H9 (cell line): ENCODE results near the gene DPP7. TPM values are rescaled to one million over a fixed set of nuclear protein-coding genes. Genes with fewer than 3 reads are reported as not detected.

ENCODE experiments used
- DNase-seq: peaks from one replicate; pipeline ENCODE4 v3.0.0-alpha.2; 2017
- H2AFZ ChIP-seq: one replicate; pipeline ENCODE4 v1.6.1; 2013; ENCODE audit warnings: mild to moderate bottlenecking, low read length, control low read depth, moderate library complexity
- H2AK5ac ChIP-seq: 2 replicates; pipeline ENCODE4 v1.6.1; 2013; ENCODE audit warnings: low read length, control low read depth, mixed read lengths; ENCODE audit not compliant: insufficient read length
- H2BK120ac ChIP-seq: one replicate; pipeline ENCODE4 v1.6.1; 2013; ENCODE audit warnings: low read depth, mild to moderate bottlenecking, low read length, control low read depth, inconsistent platforms; ENCODE audit not compliant: poor library complexity, severe bottlenecking
- H2BK12ac ChIP-seq: 2 replicates; pipeline ENCODE4 v1.6.1; 2013; ENCODE audit warnings: low read length, control low read depth, mixed read lengths, low read depth; ENCODE audit not compliant: insufficient read length
- H2BK15ac ChIP-seq: 2 replicates; pipeline ENCODE4 v1.6.1; 2013; ENCODE audit warnings: low read depth, low read length, control low read depth
- H2BK20ac ChIP-seq: one replicate; pipeline ENCODE4 v1.6.1; 2013; ENCODE audit warnings: low read depth, mild to moderate bottlenecking, low read length, control low read depth, inconsistent platforms; ENCODE audit not compliant: poor library complexity, severe bottlenecking
- H2BK5ac ChIP-seq: 2 replicates; pipeline ENCODE4 v1.6.1; 2013; ENCODE audit warnings: low read length, control low read depth, mixed read lengths; ENCODE audit not compliant: insufficient read length
- H3K14ac ChIP-seq: 2 replicates; pipeline ENCODE4 v1.6.1; 2013; ENCODE audit warnings: low read length, control low read depth; ENCODE audit not compliant: insufficient read depth
- H3K18ac ChIP-seq: 2 replicates; pipeline ENCODE4 v1.6.1; 2013; ENCODE audit warnings: low read depth, mild to moderate bottlenecking, mixed read lengths, low read length, control low read depth; ENCODE audit not compliant: insufficient read length
- H3K23ac ChIP-seq: 2 replicates; pipeline ENCODE4 v1.6.1; 2013; ENCODE audit warnings: low read length, control low read depth, mixed read lengths, low read depth; ENCODE audit not compliant: insufficient read length
- H3K23me2 ChIP-seq: 2 replicates; pipeline ENCODE4 v1.6.1; 2013; ENCODE audit warnings: low read depth, mild to moderate bottlenecking, mixed read lengths, low read length, control low read depth; ENCODE audit not compliant: insufficient read length, poor library complexity, severe bottlenecking
- H3K27ac ChIP-seq: 2 replicates; pipeline ENCODE4 v1.5.1; 2013; ENCODE audit warnings: low read length, control low read depth, mixed read lengths, low read depth; ENCODE audit not compliant: insufficient read length
- H3K27me3 ChIP-seq: 2 replicates; pipeline ENCODE4 v1.6.1; 2013; ENCODE audit warnings: low read length, control low read depth, inconsistent platforms; ENCODE audit not compliant: insufficient read depth
- H3K4ac ChIP-seq: 2 replicates; pipeline ENCODE4 v1.6.1; 2013; ENCODE audit warnings: low read depth, mild to moderate bottlenecking, control low read depth, inconsistent platforms, low read length, moderate library complexity
- H3K4me1 ChIP-seq: 2 replicates; pipeline ENCODE4 v1.6.1; 2013; ENCODE audit warnings: low read length, control low read depth, inconsistent platforms; ENCODE audit not compliant: insufficient read depth
- H3K4me2 ChIP-seq: 2 replicates; pipeline ENCODE4 v1.6.1; 2013; ENCODE audit warnings: low read length, control low read depth, mixed read lengths; ENCODE audit not compliant: insufficient read length, insufficient read depth
- H3K56ac ChIP-seq: 2 replicates; pipeline ENCODE4 v1.6.1; 2013; ENCODE audit warnings: low read depth, mild to moderate bottlenecking, mixed read lengths, low read length, control low read depth; ENCODE audit not compliant: insufficient read length
- H3K79me1 ChIP-seq: 2 replicates; pipeline ENCODE4 v1.6.1; 2013; ENCODE audit warnings: low read depth, mild to moderate bottlenecking, moderate library complexity, low read length, control low read depth, inconsistent platforms; ENCODE audit not compliant: insufficient read depth, poor library complexity, severe bottlenecking
- H3K79me2 ChIP-seq: 2 replicates; pipeline ENCODE4 v1.6.1; 2013; ENCODE audit warnings: low read length, control low read depth, inconsistent platforms; ENCODE audit not compliant: insufficient read depth
- H3K9ac ChIP-seq: 2 replicates; pipeline ENCODE4 v1.6.1; 2013; ENCODE audit warnings: low read length, control low read depth, mixed read lengths; ENCODE audit not compliant: insufficient read length; ENCODE audit errors: extremely low read depth
- H3K9me3 ChIP-seq: one replicate; pipeline ENCODE4 v1.6.1; 2013; ENCODE audit warnings: low read depth, low read length, inconsistent platforms; ENCODE audit not compliant: control insufficient read depth
- H3T11ph ChIP-seq: one replicate; pipeline ENCODE4 v1.6.1; 2013; ENCODE audit warnings: mild to moderate bottlenecking, low read length, control low read depth, inconsistent platforms
- H4K20me1 ChIP-seq: one replicate; pipeline ENCODE4 v1.6.1; 2013; ENCODE audit not compliant: control insufficient read depth, insufficient read length, insufficient read depth
- H4K5ac ChIP-seq: 2 replicates; pipeline ENCODE4 v1.6.1; 2013; ENCODE audit warnings: low read depth, mild to moderate bottlenecking, mixed read lengths, low read length, control low read depth; ENCODE audit not compliant: insufficient read length
- H4K8ac ChIP-seq: replicated peaks from 2 replicates; pipeline ENCODE4 v1.6.1; 2013; ENCODE audit warnings: low read length, control low read depth, mixed read lengths, low read depth; ENCODE audit not compliant: insufficient read length
- H4K91ac ChIP-seq: 2 replicates; pipeline ENCODE4 v1.6.1; 2013; ENCODE audit warnings: low read depth, mild to moderate bottlenecking, moderate library complexity, mixed read lengths, low read length, control low read depth; ENCODE audit not compliant: insufficient read length
- H3K27ac Mint-ChIP-seq, 3 experiments: 2 replicates in 2 of 3; 3 replicates in 1 of 3; pipeline ENCODE4 v1.8.0; 2020 to 2021; ENCODE audit warnings: mixed read lengths in 3 of 3, mild to moderate bottlenecking in 1 of 3, moderate library complexity in 1 of 3
- H3K27me3 Mint-ChIP-seq: 2 replicates; pipeline ENCODE4 v1.8.0; 2021; ENCODE audit warnings: low read depth, mild to moderate bottlenecking, moderate library complexity, mixed read lengths
- H3K36me3 Mint-ChIP-seq, 3 experiments: 2 replicates in 2 of 3; 3 replicates in 1 of 3; pipeline ENCODE4 v1.8.0; 2020 to 2021; ENCODE audit warnings: low read depth in 3 of 3, mixed read lengths in 3 of 3; ENCODE audit not compliant: insufficient read depth in 1 of 3
- H3K4me1 Mint-ChIP-seq, 2 experiments: 2 replicates each; pipeline ENCODE4 v1.8.0; 2020; ENCODE audit warnings: mixed read lengths in 2 of 2
- H3K4me3 Mint-ChIP-seq, 2 experiments: 2 replicates in 1 of 2; 3 replicates in 1 of 2; pipeline ENCODE4 v1.8.0; 2020 to 2021; ENCODE audit warnings: mild to moderate bottlenecking in 2 of 2, mixed read lengths in 2 of 2, moderate library complexity in 1 of 2
- H3K9me3 Mint-ChIP-seq, 2 experiments: 2 replicates in 1 of 2; 3 replicates in 1 of 2; pipeline ENCODE4 v1.8.0; 2020; ENCODE audit warnings: mild to moderate bottlenecking in 2 of 2, mixed read lengths in 2 of 2, moderate library complexity in 1 of 2
- CTCF ChIP-seq: fragments of 200-600 bp; sonication (generic); conservative IDR thresholded peaks from 3 replicates; pipeline ENCODE4 v1.8.0; 2021; ENCODE audit warnings: antibody characterized with exemption, mild to moderate bottlenecking
- WGBS: extraction: QIAGEN DNeasy Blood & Tissue Kit; methylation state at CpG from one replicate; pipeline ENCODE4 v1.1.7; 2013; ENCODE audit warnings: missing lambda C conversion rate, low lambda C conversion rate, mixed read lengths; ENCODE audit not compliant: insufficient read length; ENCODE audit errors: extremely low coverage; 5-methylcytosine and 5-hydroxymethylcytosine counted together
- total RNA-seq: library from RNA; stranded (reverse); gene quantifications from 2 replicates; pipeline ENCODE4 v1.2.1, GENCODE V29; 2021

DPP7 gene
- total RNA-seq, 1 experiment from 2014 or later: 29.4 TPM

GRCh38 chr9:137160716-137161557, 46.4 kb upstream of the DPP7 start:
- H2AK5ac ChIP-seq: no peak overlapping the region
- peaks cover 27% of the 10 kb centered on the region; the same call in 1 of the 2 replicates for H3K27me3 ChIP-seq
- H2BK12ac ChIP-seq: no peak overlapping the region
- no peak overlapping the region for H3K9ac ChIP-seq
- H3K14ac ChIP-seq: no peak overlapping the region; the same call in 1 of the 2 replicates
- Mint-ChIP-seq H3K27me3 (peaks cover 91% of the 10 kb centered on the region), H3K4me1 (peaks cover 0 to 11% of the 10 kb centered on the region in 2 experiments; a peak in 2 of 4 replicates), H3K4me3 (peak overlapping the region in 1 of 2 experiments; percentile 53; a peak in 1 of 5 replicates), H3K9me3 (no peaks in the 10 kb centered on the region; a peak in 1 of 5 replicates), H3K27ac (no peak overlapping the region), H3K36me3 (no peaks in the 10 kb centered on the region)
- no peak overlapping the region for H2AFZ ChIP-seq
- no peak overlapping the region for H4K5ac ChIP-seq
- H3K18ac ChIP-seq: no peak overlapping the region
- H2BK15ac ChIP-seq: no peak overlapping the region
- H3K9me3 ChIP-seq: no peaks in the 10 kb centered on the region
- H3K27ac ChIP-seq: no peak overlapping the region
- no peak overlapping the region for H3K23ac ChIP-seq
- H3T11ph ChIP-seq: no peak overlapping the region
- H4K91ac ChIP-seq: no peak overlapping the region
- no peak overlapping the region for H2BK120ac ChIP-seq
- H3K79me2 ChIP-seq: no peaks in the 10 kb centered on the region
- H2BK20ac ChIP-seq: no peak overlapping the region
- H3K23me2 ChIP-seq: peaks cover 21% of the 10 kb centered on the region
- no peak overlapping the region for H4K8ac ChIP-seq
- no peak overlapping the region for H3K4ac ChIP-seq
- no CpG with 5 or more reads among the region's 56 CpGs for WGBS
- no peaks in the 10 kb centered on the region for H3K79me1 ChIP-seq
- no peak overlapping the region for H2BK5ac ChIP-seq
- H3K56ac ChIP-seq: no peak overlapping the region
- peaks cover 2% of the 10 kb centered on the region for H4K20me1 ChIP-seq
- H3K4me2 ChIP-seq: peak overlapping the region; percentile 31
- TF ChIP-seq CTCF: no peak
- H3K4me1 ChIP-seq: no peaks in the 10 kb centered on the region
- DNase-seq: peak; percentile 84
